Measurements from ENCODE around the gene ACTN1.

The ACTN1 gene

GRCh38 chr14:69002069-69002468 is 23.0 kb upstream of the ACTN1 start:
- H3K27ac ChIP-seq, result no peak overlapping the region
- TF ChIP-seq CTCF (conservative IDR thresholded peaks at IDR 0.05) (no peak), ZFX (IDR thresholded peaks at IDR 0.05) (no peak)

- H3K27ac ChIP-seq, result no peak overlapping the region
- no peak for TF ChIP-seq ZFX (IDR thresholded peaks at IDR 0.05)
- no peak for TF ChIP-seq CTCF (conservative IDR thresholded peaks at IDR 0.05)
Measured at GRCh38 chr14:69001375-69001774, 22.3 kb upstream of the ACTN1 start.

GRCh38 chr14:68998062-68998461 is 19.0 kb upstream of the ACTN1 start:
- TF ChIP-seq ZFX (IDR thresholded peaks at IDR 0.05), result no peak
- no peak for TF ChIP-seq CTCF (conservative IDR thresholded peaks at IDR 0.05)
- no peak overlapping the region for H3K27ac ChIP-seq

GRCh38 chr14:68995731-68996130 is 16.6 kb upstream of the ACTN1 start:
- TF ChIP-seq ZFX (IDR thresholded peaks at IDR 0.05), result no peak
- no peak for TF ChIP-seq CTCF (conservative IDR thresholded peaks at IDR 0.05)

GRCh38 chr14:68994056-68994455 is 15.0 kb upstream of the ACTN1 start:
- TF ChIP-seq ZFX (IDR thresholded peaks at IDR 0.05) (no peak), CTCF (conservative IDR thresholded peaks at IDR 0.05) (no peak)
- no peak overlapping the region for H3K27ac ChIP-seq

More at GRCh38 chr14:68995731-68996130, 16.6 kb upstream of the ACTN1 start:
- no peak overlapping the region for H3K27ac ChIP-seq

GRCh38 chr14:68987653-68988036 is 8.5 kb upstream of the ACTN1 start:
- TF ChIP-seq ZFX (IDR thresholded peaks at IDR 0.05) (no peak), CTCF (conservative IDR thresholded peaks at IDR 0.05) (no peak)
- H3K27ac ChIP-seq, result no peak overlapping the region

- TF ChIP-seq ZFX (IDR thresholded peaks at IDR 0.05) (no peak), CTCF (conservative IDR thresholded peaks at IDR 0.05) (no peak)
- H3K27ac ChIP-seq, result no peak overlapping the region
Measured at GRCh38 chr14:68986926-68987652, 8.0 kb upstream of the ACTN1 start.
